ENCODE results near the gene BEND2. TPM values are rescaled to one million over a fixed set of nuclear protein-coding genes. Genes with fewer than 3 reads are reported as not detected.
A peak's percentile ranks its signal among the peaks of the same experiment; 100 is the strongest.

The BEND2 gene
- total and polyA plus RNA-seq, 9 of the 15 experiments (the other 6 are each of a cell fraction or from before 2014, with no cell fraction given), result 0.01 to 0.18 (median 0.06) TPM; not detected in 3

- TF ChIP-seq KLF16 (IDR thresholded peaks at IDR 0.05) (peak; percentile 60; the same call in 1 of the 2 replicates), TRIM24 (IDR thresholded peaks at IDR 0.05) (peak in 1 of 2 experiments; percentile 33; a peak in 1 of 4 replicates), GMEB1 (CRISPR knock-in tag; IDR thresholded peaks at IDR 0.05) (no peak), CTBP1 (IDR thresholded peaks at IDR 0.05; ENCODE audit: borderline replicate concordance) (peak; percentile 69; the same call in 1 of the 2 replicates), RCOR1 (IDR thresholded peaks at IDR 0.05; ENCODE audit: borderline replicate concordance in 1 of 2, low read depth in 2 of 2, low read length in 2 of 2) (peak in 1 of 2 experiments; percentile 46; a peak in 1 of 4 replicates), SAFB (IDR thresholded peaks at IDR 0.05; ENCODE audit: borderline replicate concordance, low read depth, low read length) (no peak)
These were observed 47.0 kb downstream of the BEND2 start (continued) for GRCh38 chrX:18173494-18174180.

GRCh38 chrX:18172970-18173369 lies 47.7 kb downstream of the BEND2 start:
- intact Hi-C loops (cut with micrococcal nuclease), result no loop called here
- FAIRE-seq, result peak; percentile 56
- H3K4me2 ChIP-seq (ENCODE audit: insufficient read depth, low read length), result peak overlapping the region; percentile 81; the same call in 1 of the 2 replicates

More at GRCh38 chrX:18172970-18173369, 47.7 kb downstream of the BEND2 start:
- Histone ChIP-seq H3K9ac (ENCODE audit: insufficient read depth in 1 of 2, low read depth in 2 of 2, low read length in 2 of 2) (peak overlapping the region in 1 of 2 experiments; percentile 45; a peak in 2 of 4 replicates), H3K4me3 (no peak overlapping the region), H3K27me3 (ENCODE audit: control insufficient read depth in 2 of 2, insufficient read depth in 2 of 2, low read length in 2 of 2) (no peaks in the 10 kb centered on the region), H4K20me1 (replicated peaks; ENCODE audit: control insufficient read depth, insufficient read depth, low read length) (no peaks in the 10 kb centered on the region), H3K79me2 (ENCODE audit: control insufficient read depth, insufficient read depth, low read length) (no peaks in the 10 kb centered on the region), H3K9me1 (ENCODE audit: control insufficient read depth, insufficient read depth, low read length) (no peaks in the 10 kb centered on the region), H3K36me3 (ENCODE audit: control insufficient read depth, insufficient read depth, low read length) (no peaks in the 10 kb centered on the region), H3K27ac (ENCODE audit: extremely low read depth, low read depth, low read length) (peak overlapping the region; percentile 49; the same call in 2 of the 3 replicates), H2AFZ (ENCODE audit: low read depth, low read length) (peak overlapping the region; percentile 38; the same call in 1 of the 2 replicates), H3K4me1 (replicated peaks in 1 of 2; ENCODE audit: control insufficient read depth in 2 of 2, insufficient read depth in 2 of 2, low read length in 2 of 2) (peaks cover 3 to 20% of the 10 kb centered on the region in 2 experiments; a peak in 3 of 5 replicates), H3K9me3 (replicated peaks; ENCODE audit: control insufficient read depth, insufficient read depth, low read depth, low read length) (no peaks in the 10 kb centered on the region)
- BruUV-seq (replicated peaks), result no TSS peak
- TF ChIP-seq XRCC4 (IDR thresholded peaks at IDR 0.05; ENCODE audit: extremely low read depth, insufficient read depth, insufficient read length) (no peak), NFE2 (IDR thresholded peaks at IDR 0.05; ENCODE audit: low read depth) (peak; percentile 54), ASH1L (IDR thresholded peaks at IDR 0.05; ENCODE audit: borderline replicate concordance, low read depth, partially characterized antibody) (no peak), C11orf30 (IDR thresholded peaks at IDR 0.05; ENCODE audit: low read depth) (peak; percentile 75), CHD2 (IDR thresholded peaks at IDR 0.05; ENCODE audit: low read depth, low read length) (no peak), MAFK (IDR thresholded peaks at IDR 0.05; ENCODE audit: low read length) (peak; percentile 48; the same call in 1 of the 2 replicates), ZNF316 (IDR thresholded peaks at IDR 0.05) (peak; percentile 88), YBX1 (IDR thresholded peaks at IDR 0.05) (no peak), MAFF (IDR thresholded peaks at IDR 0.05; ENCODE audit: low read length) (peak; percentile 43; the same call in 1 of the 2 replicates), U2AF1 (optimal IDR thresholded peaks at IDR 0.05; ENCODE audit: low read depth, low read length) (no peak)
- ChIA-PET CTCF (ENCODE audit: low intra/inter-chr PET ratio) (no interaction called here), POLR2A (no interaction called here)
- WGBS (ENCODE audit: insufficient coverage, low coverage, missing lambda C conversion rate), result 5% methylated on average over 4 of the region's 4 CpGs
- ATAC-seq (peak; percentile 80), DNase-seq (ENCODE audit: extremely low read depth in 1 of 4, low spot score in 3 of 4) (peak in 2 of 4 experiments; percentile 28 to 51)
- in situ Hi-C loops (cut with MboI), result no loop called here
